Activated CD8-positive, alpha-beta T cell treated with anti-CD3 and anti-CD28 coated beads, Interleukin-2, amount 10 ng/mL, durations not matched to agents 7 days and 5 days (primary cell): Measurements from ENCODE around the gene SMIM22. TPM values are rescaled to one million over a fixed set of nuclear protein-coding genes. Genes with fewer than 3 reads are reported as not detected.

ENCODE experiments used
- ATAC-seq: fragments of 150-1000 bp; cut with Tn5 transposase; one replicate; pipeline ENCODE4 v1.10.0; 2021; ENCODE audit warnings: moderate library complexity
- CTCF ChIA-PET: fragments of 350-600 bp; sonication (Branson Sonifier 250); formaldehyde crosslinking; loops from one replicate; lab custom pipeline; 2021; ENCODE audit warnings: antibody characterized with exemption; lab: Charles Lee
- POLR2A ChIA-PET: fragments of 350-600 bp; sonication (Branson Sonifier 250); formaldehyde crosslinking; loops from one replicate; lab custom pipeline; 2021; ENCODE audit warnings: antibody characterized with exemption; lab: Charles Lee
- DNase-seq: peaks from one replicate; pipeline ENCODE4 v3.0.0-alpha.2; 2020
- H3K27ac Mint-ChIP-seq: one replicate; pipeline ENCODE4 v1.8.0; 2021; ENCODE audit warnings: mild to moderate bottlenecking, mixed read lengths
- H3K27me3 Mint-ChIP-seq: one replicate; pipeline ENCODE4 v1.8.0; 2021; ENCODE audit warnings: low read depth, mixed read lengths
- H3K36me3 Mint-ChIP-seq: one replicate; pipeline ENCODE4 v1.8.0; 2021; ENCODE audit warnings: low read depth, mixed read lengths
- H3K4me1 Mint-ChIP-seq: one replicate; pipeline ENCODE4 v1.8.0; 2021; ENCODE audit warnings: low read depth, mixed read lengths
- H3K4me3 Mint-ChIP-seq: one replicate; pipeline ENCODE4 v1.8.0; 2021; ENCODE audit warnings: mild to moderate bottlenecking, mixed read lengths
- H3K9me3 Mint-ChIP-seq: one replicate; pipeline ENCODE4 v1.8.0; 2022; ENCODE audit warnings: mixed read lengths; ENCODE audit not compliant: insufficient read depth
- total RNA-seq, 2 experiments: library from RNA; stranded (reverse); gene quantifications; one replicate each; pipeline ENCODE4 v1.2.3, GENCODE V29; 2021

The SMIM22 gene
- total RNA-seq, 2 experiments from 2014 or later = not detected

- no peak overlapping the region for H3K4me3 Mint-ChIP-seq
- CTCF ChIA-PET = no interaction called here
- H3K9me3 Mint-ChIP-seq = no peaks in the 10 kb centered on the region
- POLR2A ChIA-PET = no interaction called here
- no peak for DNase-seq
- no peak for ATAC-seq
- peaks cover 41% of the 10 kb centered on the region for H3K36me3 Mint-ChIP-seq
- no peaks in the 10 kb centered on the region for H3K4me1 Mint-ChIP-seq
- H3K27ac Mint-ChIP-seq = no peak overlapping the region
- no peaks in the 10 kb centered on the region for H3K27me3 Mint-ChIP-seq
These were observed 39.5 kb upstream of the SMIM22 start for GRCh38 chr16:4755687-4756086.

- ChIA-PET POLR2A (interaction anchor here (1.2 to 1.7 kb wide), 2 partner anchors 26 to 30 kb away, joined by 4 read pairs; partner anchors contain the start of genes ANKS3 and DNAAF8), CTCF (no interaction called here)
- Mint-ChIP-seq H3K9me3 (no peaks in the 10 kb centered on the region), H3K27me3 (no peaks in the 10 kb centered on the region), H3K36me3 (peaks cover 36% of the 10 kb centered on the region), H3K4me3 (no peak overlapping the region), H3K27ac (no peak overlapping the region), H3K4me1 (no peaks in the 10 kb centered on the region)
- no peak for ATAC-seq
- DNase-seq = no peak
These were observed 34.8 kb upstream of the SMIM22 start for GRCh38 chr16:4760221-4760910.

GRCh38 chr16:4762205-4762604 is 33.0 kb upstream of the SMIM22 start:
- no peak for ATAC-seq
- no peak for DNase-seq
- Mint-ChIP-seq H3K4me1 (peaks cover 12% of the 10 kb centered on the region), H3K36me3 (peaks cover 32% of the 10 kb centered on the region), H3K4me3 (no peak overlapping the region), H3K27me3 (no peaks in the 10 kb centered on the region), H3K27ac (no peak overlapping the region), H3K9me3 (no peaks in the 10 kb centered on the region)
- ChIA-PET POLR2A (interaction anchor here (0.6 kb wide), 1 partner anchor 241 kb away, joined by 4 read pairs; no protein-coding TSS in a partner anchor), CTCF (interaction anchor here (1.1 kb wide), 1 partner anchor 12 kb away, joined by 4 read pairs; no protein-coding TSS in a partner anchor)

- ChIA-PET CTCF (no interaction called here), POLR2A (no interaction called here)
- Mint-ChIP-seq H3K4me1 (peaks cover 23% of the 10 kb centered on the region), H3K27ac (no peak overlapping the region), H3K4me3 (no peak overlapping the region), H3K27me3 (no peaks in the 10 kb centered on the region), H3K9me3 (no peaks in the 10 kb centered on the region), H3K36me3 (peaks cover 27% of the 10 kb centered on the region)
- ATAC-seq (no peak), DNase-seq (no peak)
These were observed 31.4 kb upstream of the SMIM22 start for GRCh38 chr16:4763791-4764190.

- CTCF ChIA-PET = interaction anchor here (1.1 to 1.7 kb wide), 2 partner anchors 31 to 70 kb away, joined by 3 to 5 read pairs; partner anchors contain the start of gene DNAAF8
- H3K27me3 Mint-ChIP-seq = no peaks in the 10 kb centered on the region
- H3K27ac Mint-ChIP-seq = peak overlapping the region; percentile 85
- no peaks in the 10 kb centered on the region for H3K9me3 Mint-ChIP-seq
- ATAC-seq (no peak), DNase-seq (no peak)
- POLR2A ChIA-PET = interaction anchor here (0.7 to 3.0 kb wide), 4 partner anchors 18 to 66 kb away, joined by 3 to 16 read pairs (median 8); partner anchors contain the start of genes ANKS3, DNAAF8 and ROGDI
- peaks cover 16% of the 10 kb centered on the region for H3K36me3 Mint-ChIP-seq
- H3K4me3 Mint-ChIP-seq = peak overlapping the region; percentile 84
- H3K4me1 Mint-ChIP-seq = peaks cover 29% of the 10 kb centered on the region
These were observed 29.4 kb upstream of the SMIM22 start for GRCh38 chr16:4765511-4766474.

DNA sequence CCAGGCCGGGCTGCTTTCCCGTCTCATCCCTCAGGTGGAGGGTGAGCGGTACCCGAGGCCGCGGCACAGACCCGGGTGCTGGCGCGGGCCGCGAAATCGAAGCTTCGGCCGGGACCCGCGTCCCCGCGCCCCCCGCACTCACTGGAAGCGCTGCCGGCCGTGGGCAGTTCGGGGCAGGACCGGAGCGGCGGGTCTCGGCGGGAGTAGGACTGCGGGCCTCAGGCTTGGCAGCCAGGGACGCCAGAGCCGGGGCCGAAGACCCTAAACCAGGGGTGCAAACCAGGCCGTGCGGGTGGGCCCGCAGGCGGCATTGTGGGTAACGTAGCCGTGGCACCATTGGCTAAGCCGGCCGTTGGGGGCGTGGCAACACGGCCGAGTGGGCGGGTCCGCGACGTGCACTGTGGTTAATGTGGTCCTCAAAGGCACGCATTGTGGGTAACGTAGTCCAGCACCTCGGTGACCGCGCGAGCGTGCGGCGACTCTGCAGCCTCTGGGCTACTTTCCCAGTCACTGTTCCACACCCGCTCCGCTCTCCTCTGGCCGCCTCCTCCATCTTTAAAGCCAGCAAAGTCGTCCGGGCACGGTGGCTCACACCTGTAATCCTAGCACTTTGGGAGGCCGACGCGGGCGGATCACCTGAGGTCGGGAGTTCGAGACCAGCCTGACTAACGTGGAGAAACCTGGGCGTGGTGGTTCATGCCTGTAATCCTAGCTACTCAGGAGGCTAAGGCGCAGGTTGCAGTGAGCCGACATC is 28.1 kb upstream of the SMIM22 start, which contains the start of gene ZNF500:
ZNF500 (minus strand) TSS at position 288 of the 754 bp plus-strand sequence. CDS start 1,184 bp downstream, outside the sequence.
- DNase-seq = peak; percentile 96
- ChIA-PET POLR2A (interaction anchor here (1.0 to 3.0 kb wide), 4 partner anchors 20 to 262 kb away, joined by 4 to 16 read pairs (median 8); partner anchors contain the start of genes ANKS3, DNAAF8 and ROGDI), CTCF (interaction anchor here (0.7 to 1.7 kb wide), 3 partner anchors 33 to 151 kb away, joined by 3 to 5 read pairs (median 5); partner anchors contain the start of genes ANKS3 and DNAAF8)
- Mint-ChIP-seq H3K4me3 (peak within 1 kb of the TSS; percentile 92), H3K27me3 (no peaks in the 10 kb centered on the region), H3K4me1 (peaks cover 29% of the 10 kb centered on the region), H3K27ac (peak within 1 kb of the TSS; percentile 93), H3K36me3 (peaks cover 12% of the 10 kb centered on the region), H3K9me3 (no peaks in the 10 kb centered on the region)
- ATAC-seq = peak; percentile 79

DNA sequence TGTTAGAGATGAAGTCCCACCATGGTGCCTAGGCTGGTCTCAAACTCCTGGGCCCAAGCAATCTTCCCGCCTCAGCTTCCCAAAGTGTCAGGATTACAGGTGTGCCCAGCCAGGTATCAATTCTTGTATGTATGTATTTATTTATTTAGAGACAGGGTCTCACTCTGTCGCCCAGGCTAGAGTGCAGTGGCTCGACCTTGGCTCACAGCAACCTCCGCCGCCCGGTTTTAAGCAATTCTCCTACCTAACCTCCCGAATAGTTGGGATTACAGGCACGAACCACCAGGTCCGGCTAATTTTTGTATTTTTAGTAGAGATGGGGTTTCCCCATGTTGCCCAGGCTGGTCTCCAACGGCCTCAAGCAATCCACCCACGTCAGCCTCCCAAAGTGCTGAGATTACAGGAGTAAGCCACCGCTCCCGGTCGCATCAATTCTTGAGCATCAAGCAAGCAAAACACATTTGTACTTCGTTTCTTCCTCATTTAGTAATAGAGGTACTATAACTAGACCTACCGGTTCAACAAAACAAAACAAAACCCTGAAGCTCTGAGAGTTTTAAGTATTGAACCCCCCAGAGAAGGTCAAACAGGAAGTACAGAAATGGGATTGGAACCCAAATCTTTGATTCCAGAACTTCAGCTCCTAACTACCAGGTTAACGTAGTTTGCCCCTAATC is 27.2 kb upstream of the SMIM22 start:
- H3K9me3 Mint-ChIP-seq = no peaks in the 10 kb centered on the region
- ChIA-PET CTCF (interaction anchor here (1.3 to 2.4 kb wide), 2 partner anchors 34 to 78 kb away, joined by 4 to 10 read pairs; partner anchors contain the start of genes ANKS3 and DNAAF8), POLR2A (interaction anchor here (1.0 to 3.0 kb wide), 6 partner anchors 30 to 262 kb away, joined by 3 to 11 read pairs (median 7); partner anchors contain the start of genes ANKS3, DNAAF8, GLYR1 and ROGDI)
- DNase-seq = no peak
- peak overlapping the region; percentile 93 for H3K27ac Mint-ChIP-seq
- no peak for ATAC-seq
- peak overlapping the region; percentile 92 for H3K4me3 Mint-ChIP-seq
- peaks cover 29% of the 10 kb centered on the region for H3K4me1 Mint-ChIP-seq
- H3K36me3 Mint-ChIP-seq = peaks cover 9% of the 10 kb centered on the region
- H3K27me3 Mint-ChIP-seq = no peaks in the 10 kb centered on the region

DNA sequence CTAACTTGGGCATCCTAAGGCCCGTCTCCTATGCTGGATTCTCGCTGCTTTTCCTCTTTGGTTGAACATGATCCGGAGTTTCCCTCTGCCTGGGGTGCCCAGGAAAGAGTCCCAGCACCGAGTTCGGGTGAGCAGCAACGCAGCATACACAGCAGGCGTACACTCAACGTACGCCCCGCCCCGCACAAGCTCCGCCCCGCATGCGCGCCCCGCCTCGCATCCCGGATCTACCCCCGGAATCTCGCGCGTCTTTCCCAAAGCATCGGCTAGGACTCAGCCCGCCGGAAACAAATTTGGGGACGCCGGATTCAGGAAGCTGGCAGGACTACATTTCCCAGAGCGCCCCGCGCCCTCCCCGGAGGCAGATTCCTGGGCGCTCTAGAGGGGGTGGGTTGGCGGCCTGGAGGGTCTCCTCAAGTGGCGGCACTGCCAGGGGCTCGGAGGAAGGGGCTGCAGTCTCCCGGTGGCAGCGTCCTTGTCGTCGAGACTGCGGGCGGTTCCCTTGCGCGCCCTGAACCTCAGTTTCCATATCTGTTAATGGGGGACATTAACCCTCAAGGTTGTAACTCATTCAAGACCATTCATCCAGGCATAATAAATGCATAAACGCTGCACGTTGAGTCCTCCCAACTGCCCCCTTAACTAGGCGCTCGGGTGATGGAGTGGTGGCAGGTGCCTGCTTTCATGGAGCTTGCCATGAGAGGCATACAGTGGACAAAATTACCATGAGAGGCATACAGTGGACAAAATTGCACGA is 26.4 kb upstream of the SMIM22 start:
- peak overlapping the region; percentile 93 for H3K27ac Mint-ChIP-seq
- H3K9me3 Mint-ChIP-seq = no peaks in the 10 kb centered on the region
- H3K4me1 Mint-ChIP-seq = peaks cover 29% of the 10 kb centered on the region
- DNase-seq (peak; percentile 90), ATAC-seq (peak; percentile 79)
- H3K27me3 Mint-ChIP-seq = no peaks in the 10 kb centered on the region
- ChIA-PET POLR2A (interaction anchor here (0.7 to 3.0 kb wide), 7 partner anchors 31 to 263 kb away, joined by 3 to 11 read pairs (median 6); partner anchors contain the start of genes ANKS3, DNAAF8, GLYR1 and ROGDI), CTCF (interaction anchor here (1.3 to 2.4 kb wide), 2 partner anchors 35 to 78 kb away, joined by 4 to 10 read pairs; partner anchors contain the start of genes ANKS3 and DNAAF8)
- peaks cover 8% of the 10 kb centered on the region for H3K36me3 Mint-ChIP-seq
- H3K4me3 Mint-ChIP-seq = peak overlapping the region; percentile 92

- Mint-ChIP-seq H3K27me3 (no peaks in the 10 kb centered on the region), H3K27ac (no peak overlapping the region), H3K36me3 (peaks cover 5% of the 10 kb centered on the region), H3K4me1 (peaks cover 29% of the 10 kb centered on the region), H3K9me3 (no peaks in the 10 kb centered on the region), H3K4me3 (peak overlapping the region; percentile 92)
- DNase-seq = no peak
- ChIA-PET CTCF (interaction anchor here (1.3 to 2.4 kb wide), 2 partner anchors 35 to 77 kb away, joined by 4 to 10 read pairs; partner anchors contain the start of genes ANKS3 and DNAAF8), POLR2A (interaction anchor here (0.7 to 2.3 kb wide), 4 partner anchors 33 to 78 kb away, joined by 3 to 11 read pairs (median 7); partner anchors contain the start of genes ANKS3, DNAAF8, GLYR1 and UBN1)
- no peak for ATAC-seq
These were observed 25.9 kb upstream of the SMIM22 start for GRCh38 chr16:4769306-4769638.
